ENCODE results near the gene ETS1. TPM values are rescaled to one million over a fixed set of nuclear protein-coding genes. Genes with fewer than 3 reads are reported as not detected.

The ETS1 gene
- total and polyA plus RNA-seq, 4 donors: 20.7 to 154 (median 78.7) TPM

GRCh38 chr11:128520888-128521681 is 66.3 kb downstream of the ETS1 start:
- ATAC-seq (ENCODE audit: insufficient read depth, low FRiP score) (no peak), DNase-seq (peak in 1 of 3 donors; percentile 66)
- Histone ChIP-seq H3K27ac (ENCODE audit: low read depth in 1 of 2, low read length in 1 of 2) (peak overlapping the region; percentile 89 to 99), H3K4me1 (ENCODE audit: control insufficient read depth in 5 of 5, insufficient read depth in 5 of 5, low read length in 5 of 5) (peaks cover 3 to 74% (median 31%) of the 10 kb centered on the region in 5 donors), H3K36me3 (ENCODE audit: control insufficient read depth in 4 of 4, insufficient read depth in 4 of 4, low read length in 4 of 4) (no peaks in the 10 kb centered on the region), H3K9ac (ENCODE audit: insufficient read depth in 1 of 2, low read length in 2 of 2) (peak overlapping the region; percentile 52 to 89), H3K4me3 (peak overlapping the region; percentile 69), H3K27me3 (ENCODE audit: control insufficient read depth in 3 of 3, insufficient read depth in 3 of 3, low read length in 2 of 3) (no peaks in the 10 kb centered on the region), H3K9me3 (ENCODE audit: control insufficient read depth in 4 of 4, insufficient read depth in 3 of 4, low read length in 3 of 4) (peaks cover 0 to 2% (median 0%) of the 10 kb centered on the region in 4 donors)
- TF ChIP-seq, protein P1, sequence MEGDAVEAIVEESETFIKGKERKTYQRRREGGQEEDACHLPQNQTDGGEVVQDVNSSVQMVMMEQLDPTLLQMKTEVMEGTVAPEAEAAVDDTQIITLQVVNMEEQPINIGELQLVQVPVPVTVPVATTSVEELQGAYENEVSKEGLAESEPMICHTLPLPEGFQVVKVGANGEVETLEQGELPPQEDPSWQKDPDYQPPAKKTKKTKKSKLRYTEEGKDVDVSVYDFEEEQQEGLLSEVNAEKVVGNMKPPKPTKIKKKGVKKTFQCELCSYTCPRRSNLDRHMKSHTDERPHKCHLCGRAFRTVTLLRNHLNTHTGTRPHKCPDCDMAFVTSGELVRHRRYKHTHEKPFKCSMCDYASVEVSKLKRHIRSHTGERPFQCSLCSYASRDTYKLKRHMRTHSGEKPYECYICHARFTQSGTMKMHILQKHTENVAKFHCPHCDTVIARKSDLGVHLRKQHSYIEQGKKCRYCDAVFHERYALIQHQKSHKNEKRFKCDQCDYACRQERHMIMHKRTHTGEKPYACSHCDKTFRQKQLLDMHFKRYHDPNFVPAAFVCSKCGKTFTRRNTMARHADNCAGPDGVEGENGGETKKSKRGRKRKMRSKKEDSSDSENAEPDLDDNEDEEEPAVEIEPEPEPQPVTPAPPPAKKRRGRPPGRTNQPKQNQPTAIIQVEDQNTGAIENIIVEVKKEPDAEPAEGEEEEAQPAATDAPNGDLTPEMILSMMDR (IDR thresholded peaks at IDR 0.05; ENCODE audit: control extremely low read depth, extremely low read depth): no peak
- 10 to 19% methylated on average over 12 of the region's 12 CpGs for whole genome bisulfite sequencing, 2 donors

- Histone ChIP-seq H3K4me3 (peak overlapping the region; percentile 58), H3K27ac (ENCODE audit: low read depth in 1 of 2, low read length in 1 of 2) (peak overlapping the region; percentile 91 to 99), H3K27me3 (ENCODE audit: control insufficient read depth in 3 of 3, insufficient read depth in 3 of 3, low read length in 2 of 3) (no peaks in the 10 kb centered on the region), H3K9me3 (ENCODE audit: control insufficient read depth in 4 of 4, insufficient read depth in 3 of 4, low read length in 3 of 4) (peaks cover 0 to 2% (median 0%) of the 10 kb centered on the region in 4 donors), H3K9ac (ENCODE audit: insufficient read depth in 1 of 2, low read length in 2 of 2) (peak overlapping the region; percentile 52 to 79), H3K36me3 (ENCODE audit: control insufficient read depth in 4 of 4, insufficient read depth in 4 of 4, low read length in 4 of 4) (no peaks in the 10 kb centered on the region), H3K4me1 (ENCODE audit: control insufficient read depth in 5 of 5, insufficient read depth in 5 of 5, low read length in 5 of 5) (peaks cover 3 to 81% (median 37%) of the 10 kb centered on the region in 5 donors)
- ATAC-seq (ENCODE audit: insufficient read depth, low FRiP score) (no peak), DNase-seq (no peak)
- WGBS, 2 donors: 49 to 70% methylated on average over 7 of the region's 7 CpGs
- TF ChIP-seq, protein P1 (IDR thresholded peaks at IDR 0.05; ENCODE audit: control extremely low read depth, extremely low read depth): no peak
Observed at GRCh38 chr11:128520206-128520887, 67.0 kb downstream of the ETS1 start.

DNA sequence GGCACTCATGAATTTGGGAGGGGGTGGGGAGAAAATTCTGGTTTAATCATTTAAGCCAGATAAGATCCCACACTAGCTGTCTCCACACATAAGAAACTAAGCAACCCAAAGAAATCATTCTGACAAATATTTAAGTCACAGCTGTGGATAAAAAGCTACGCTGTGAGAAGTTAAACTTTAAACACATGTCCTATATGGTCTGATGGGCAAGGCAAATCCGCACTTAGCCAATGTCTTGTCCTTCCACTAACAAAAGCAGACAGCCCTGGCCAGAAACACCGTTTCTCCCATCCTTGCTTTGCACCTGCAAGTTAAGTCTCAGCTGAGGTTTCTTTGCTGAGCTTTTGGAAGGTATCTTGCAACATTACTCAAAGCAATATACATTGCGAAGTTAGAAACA is 68.0 kb downstream of the ETS1 start:
- peaks cover 0 to 2% (median 0%) of the 10 kb centered on the region in 4 donors for H3K9me3 ChIP-seq (ENCODE audit: control insufficient read depth in 4 of 4, insufficient read depth in 3 of 4, low read length in 3 of 4)
- WGBS, 2 donors: 36 to 54% methylated on average over 4 of the region's 4 CpGs
- peak overlapping the region; percentile 71 to 89 for H3K27ac ChIP-seq (ENCODE audit: low read depth in 1 of 2, low read length in 1 of 2)
- DNase-seq (no peak), ATAC-seq (ENCODE audit: insufficient read depth, low FRiP score) (no peak)
- H3K9ac ChIP-seq (ENCODE audit: insufficient read depth in 1 of 2, low read length in 2 of 2): peak overlapping the region in 1 of 2 donors; percentile 50
- H3K4me3 ChIP-seq: peak overlapping the region; percentile 60
- H3K4me1 ChIP-seq (ENCODE audit: control insufficient read depth in 5 of 5, insufficient read depth in 5 of 5, low read length in 5 of 5): peaks cover 3 to 82% (median 39%) of the 10 kb centered on the region in 5 donors
- TF ChIP-seq, protein P1 (IDR thresholded peaks at IDR 0.05; ENCODE audit: control extremely low read depth, extremely low read depth): no peak
- no peaks in the 10 kb centered on the region for H3K36me3 ChIP-seq (ENCODE audit: control insufficient read depth in 4 of 4, insufficient read depth in 4 of 4, low read length in 4 of 4)
- H3K27me3 ChIP-seq (ENCODE audit: control insufficient read depth in 3 of 3, insufficient read depth in 3 of 3, low read length in 2 of 3): no peaks in the 10 kb centered on the region

Measured in lung (tissue), 12 donors.